T-helper 17 cell (primary cell): ENCODE data around the gene CDC42EP2. TPM values are rescaled to one million over a fixed set of nuclear protein-coding genes. Genes with fewer than 3 reads are reported as not detected.
A peak's percentile ranks its signal among the peaks of the same experiment; 100 is the strongest.

ENCODE experiments used
- ATAC-seq: fragments of 150-1000 bp; cut with Tn5 transposase; 2 replicates; pipeline ENCODE4 v1.10.0; 2021; ENCODE audit warnings: mild to moderate bottlenecking, moderate library complexity
- DNase-seq, 3 donors: peaks; one replicate each; pipeline versions ENCODE4 v3.0.0 to v3.0.0-alpha.2; 2020 to 2021
- H3K9me3 ChIP-seq: one replicate; pipeline ENCODE4 v1.7.0; 2013; ENCODE audit warnings: low read length, mild to moderate bottlenecking; ENCODE audit not compliant: control insufficient read depth, poor library complexity, severe bottlenecking
- H3K27ac Mint-ChIP-seq: one replicate; pipeline ENCODE4 v1.8.0; 2022; ENCODE audit warnings: mild to moderate bottlenecking, moderate library complexity, mixed read lengths
- H3K27me3 Mint-ChIP-seq: one replicate; pipeline ENCODE4 v1.8.0; 2022; ENCODE audit warnings: mixed read lengths
- H3K36me3 Mint-ChIP-seq: one replicate; pipeline ENCODE4 v1.8.0; 2022; ENCODE audit warnings: low read depth, mixed read lengths
- H3K4me1 Mint-ChIP-seq: one replicate; pipeline ENCODE4 v1.8.0; 2022; ENCODE audit warnings: mild to moderate bottlenecking, mixed read lengths
- H3K4me3 Mint-ChIP-seq: one replicate; pipeline ENCODE4 v1.8.0; 2022; ENCODE audit warnings: mild to moderate bottlenecking, moderate library complexity, mixed read lengths
- total RNA-seq, 4 donors: library from RNA in 2 of 4; stranded (reverse) in 2 of 4; gene quantifications; one replicate each; pipeline ENCODE4 v1.2.3 and lab custom pipeline; 2022 to 2026

CDC42EP2 gene
- total RNA-seq, 2 donors from 2014 or later, result 0.55 TPM; not detected in 1

- DNase-seq, result no peak
- Mint-ChIP-seq H3K4me3 (no peak overlapping the region), H3K27me3 (no peaks in the 10 kb centered on the region), H3K36me3 (no peaks in the 10 kb centered on the region), H3K4me1 (no peaks in the 10 kb centered on the region), H3K27ac (no peak overlapping the region)
- H3K9me3 ChIP-seq, result no peaks in the 10 kb centered on the region
- ATAC-seq, result no peak
Observed at GRCh38 chr11:65301491-65302329, 13.0 kb upstream of the CDC42EP2 start.

- no peaks in the 10 kb centered on the region for H3K36me3 Mint-ChIP-seq
- peaks cover 4% of the 10 kb centered on the region for H3K4me1 Mint-ChIP-seq
- no peak overlapping the region for H3K4me3 Mint-ChIP-seq
- H3K9me3 ChIP-seq, result no peaks in the 10 kb centered on the region
- H3K27me3 Mint-ChIP-seq, result no peaks in the 10 kb centered on the region
- peak overlapping the region; percentile 37 for H3K27ac Mint-ChIP-seq
- no peak for DNase-seq
- ATAC-seq, result no peak
Observed at GRCh38 chr11:65303555-65303954, 11.1 kb upstream of the CDC42EP2 start.

GRCh38 chr11:65304110-65304509, 10.6 kb upstream of the CDC42EP2 start:
- H3K9me3 ChIP-seq, result no peaks in the 10 kb centered on the region
- Mint-ChIP-seq H3K27me3 (no peaks in the 10 kb centered on the region), H3K36me3 (no peaks in the 10 kb centered on the region), H3K4me3 (no peak overlapping the region), H3K27ac (peak overlapping the region; percentile 37), H3K4me1 (peaks cover 4% of the 10 kb centered on the region)
- DNase-seq (no peak), ATAC-seq (no peak)

GRCh38 chr11:65304613-65305012, 10.1 kb upstream of the CDC42EP2 start:
- Mint-ChIP-seq H3K27me3 (no peaks in the 10 kb centered on the region), H3K36me3 (no peaks in the 10 kb centered on the region), H3K27ac (no peak overlapping the region), H3K4me1 (peaks cover 4% of the 10 kb centered on the region), H3K4me3 (no peak overlapping the region)
- DNase-seq, result no peak
- no peaks in the 10 kb centered on the region for H3K9me3 ChIP-seq
- no peak for ATAC-seq

- Mint-ChIP-seq H3K27me3 (no peaks in the 10 kb centered on the region), H3K27ac (no peak overlapping the region), H3K36me3 (no peaks in the 10 kb centered on the region), H3K4me3 (no peak overlapping the region), H3K4me1 (peaks cover 4% of the 10 kb centered on the region)
- DNase-seq (no peak), ATAC-seq (no peak)
- no peaks in the 10 kb centered on the region for H3K9me3 ChIP-seq
Observed at GRCh38 chr11:65305501-65306268, 9.0 kb upstream of the CDC42EP2 start.

GRCh38 chr11:65307298-65308229, 7.1 kb upstream of the CDC42EP2 start:
- DNase-seq (no peak), ATAC-seq (no peak)
- Mint-ChIP-seq H3K36me3 (no peaks in the 10 kb centered on the region), H3K27ac (no peak overlapping the region), H3K4me1 (peaks cover 4% of the 10 kb centered on the region), H3K4me3 (no peak overlapping the region), H3K27me3 (no peaks in the 10 kb centered on the region)
- no peaks in the 10 kb centered on the region for H3K9me3 ChIP-seq

GRCh38 chr11:65308281-65308891, 6.3 kb upstream of the CDC42EP2 start:
- no peak overlapping the region for H3K27ac Mint-ChIP-seq
- H3K27me3 Mint-ChIP-seq, result no peaks in the 10 kb centered on the region
- H3K36me3 Mint-ChIP-seq, result no peaks in the 10 kb centered on the region
- DNase-seq (no peak), ATAC-seq (peak; percentile 30)
- peaks cover 4% of the 10 kb centered on the region for H3K4me1 Mint-ChIP-seq
- H3K4me3 Mint-ChIP-seq, result no peak overlapping the region
- H3K9me3 ChIP-seq, result no peaks in the 10 kb centered on the region

- H3K27ac Mint-ChIP-seq, result no peak overlapping the region
- no peak overlapping the region for H3K4me3 Mint-ChIP-seq
- no peaks in the 10 kb centered on the region for H3K9me3 ChIP-seq
- DNase-seq (no peak), ATAC-seq (no peak)
- no peaks in the 10 kb centered on the region for H3K27me3 Mint-ChIP-seq
- H3K4me1 Mint-ChIP-seq, result peaks cover 8% of the 10 kb centered on the region
- no peaks in the 10 kb centered on the region for H3K36me3 Mint-ChIP-seq
Observed at GRCh38 chr11:65309006-65309405, 5.7 kb upstream of the CDC42EP2 start.

- Mint-ChIP-seq H3K4me1 (peaks cover 11% of the 10 kb centered on the region), H3K27me3 (no peaks in the 10 kb centered on the region), H3K36me3 (no peaks in the 10 kb centered on the region), H3K4me3 (no peak overlapping the region), H3K27ac (no peak overlapping the region)
- H3K9me3 ChIP-seq, result no peaks in the 10 kb centered on the region
- ATAC-seq (no peak), DNase-seq (no peak)
Observed at GRCh38 chr11:65310215-65310614, 4.5 kb upstream of the CDC42EP2 start.

GRCh38 chr11:65310736-65311135, 3.9 kb upstream of the CDC42EP2 start:
- Mint-ChIP-seq H3K4me3 (no peak overlapping the region), H3K36me3 (no peaks in the 10 kb centered on the region), H3K4me1 (peaks cover 12% of the 10 kb centered on the region), H3K27ac (no peak overlapping the region), H3K27me3 (no peaks in the 10 kb centered on the region)
- ATAC-seq (no peak), DNase-seq (no peak)
- no peaks in the 10 kb centered on the region for H3K9me3 ChIP-seq

GRCh38 chr11:65311170-65311678, 3.4 kb upstream of the CDC42EP2 start:
- ATAC-seq, result no peak
- H3K27ac Mint-ChIP-seq, result no peak overlapping the region
- no peaks in the 10 kb centered on the region for H3K27me3 Mint-ChIP-seq
- no peaks in the 10 kb centered on the region for H3K36me3 Mint-ChIP-seq
- no peak overlapping the region for H3K4me3 Mint-ChIP-seq
- H3K4me1 Mint-ChIP-seq, result peaks cover 15% of the 10 kb centered on the region
- DNase-seq, result no peak
- no peaks in the 10 kb centered on the region for H3K9me3 ChIP-seq

- H3K27me3 Mint-ChIP-seq, result no peaks in the 10 kb centered on the region
- no peaks in the 10 kb centered on the region for H3K36me3 Mint-ChIP-seq
- H3K9me3 ChIP-seq, result no peaks in the 10 kb centered on the region
- DNase-seq, result peak; percentile 72 to 84 (median 75)
- H3K4me3 Mint-ChIP-seq, result peak overlapping the region; percentile 86
- ATAC-seq, result peak; percentile 69
- peaks cover 11% of the 10 kb centered on the region for H3K4me1 Mint-ChIP-seq
- no peak overlapping the region for H3K27ac Mint-ChIP-seq
Observed at GRCh38 chr11:65315204-65315865, 669 bp downstream of the CDC42EP2 start.
